ENCODE data around the gene EXD1. TPM values are rescaled to one million over a fixed set of nuclear protein-coding genes. Genes with fewer than 3 reads are reported as not detected.

EXD1 gene
- not detected in 5 replicates for total RNA-seq (2022; extraction: Qiagen RNA extraction; ENCODE audit: low read depth)

GRCh38 chr15:41230650-41231421 is at the start of gene EXD1, which contains the start of gene CHP1:
EXD1 (minus strand) TSS chr15:41230757; CDS start chr15:41226575, 4,182 bp downstream.
CHP1 (plus strand) TSS chr15:41231268; CDS start chr15:41231383, 115 bp downstream.

Other genes with a start within 250 kb of the EXD1 start
- 11.6 to 17.0 TPM (median 12.2 TPM) in 5 replicates for gene INO80, start 114.5 kb downstream of the EXD1 start, total RNA-seq (2022; extraction: Qiagen RNA extraction; ENCODE audit: low read depth)
- gene CHP1, start 511 bp upstream of the EXD1 start, total RNA-seq (2022; extraction: Qiagen RNA extraction; ENCODE audit: low read depth) = 53.4 to 67.2 TPM (median 55.8 TPM) in 5 replicates
- gene OIP5, start 101.8 kb upstream of the EXD1 start, total RNA-seq (2022; extraction: Qiagen RNA extraction; ENCODE audit: low read depth) = 11.9 to 15.8 TPM (median 13.8 TPM) in 5 replicates
- 60.4 to 83.0 TPM (median 69.7 TPM) in 5 replicates for gene NUSAP1, start 102.1 kb upstream of the EXD1 start, total RNA-seq (2022; extraction: Qiagen RNA extraction; ENCODE audit: low read depth)
- gene NDUFAF1, start 171.7 kb upstream of the EXD1 start, total RNA-seq (2022; extraction: Qiagen RNA extraction; ENCODE audit: low read depth) = 12.2 to 18.5 TPM (median 13.5 TPM) in 5 replicates
- 16.4 to 27.7 TPM (median 20.7 TPM) in 5 replicates for gene RTF1, start 186.3 kb upstream of the EXD1 start, total RNA-seq (2022; extraction: Qiagen RNA extraction; ENCODE audit: low read depth)

All from A549 treated with ZK216348 at 1 μM for 4 hours (cell line).